GM19239 (cell line): ENCODE measurements around the gene TWNK.
"Not testable (repeated sequence)": the region's sequence is repeated elsewhere in the genome, so short reads cannot be mapped to it uniquely, and the experiment has no call there.

Experiments
- DNase-seq: peaks from one replicate; pipeline ENCODE4 v3.0.0; 2011; ENCODE audit warnings: low spot score; ENCODE audit not compliant: insufficient read length
- FAIRE-seq: peaks from 2 replicates; lab custom pipeline; 2011; peaks lifted over from hg19 to GRCh38; lab: Jason Lieb, UNC

TWNK gene

DNA sequence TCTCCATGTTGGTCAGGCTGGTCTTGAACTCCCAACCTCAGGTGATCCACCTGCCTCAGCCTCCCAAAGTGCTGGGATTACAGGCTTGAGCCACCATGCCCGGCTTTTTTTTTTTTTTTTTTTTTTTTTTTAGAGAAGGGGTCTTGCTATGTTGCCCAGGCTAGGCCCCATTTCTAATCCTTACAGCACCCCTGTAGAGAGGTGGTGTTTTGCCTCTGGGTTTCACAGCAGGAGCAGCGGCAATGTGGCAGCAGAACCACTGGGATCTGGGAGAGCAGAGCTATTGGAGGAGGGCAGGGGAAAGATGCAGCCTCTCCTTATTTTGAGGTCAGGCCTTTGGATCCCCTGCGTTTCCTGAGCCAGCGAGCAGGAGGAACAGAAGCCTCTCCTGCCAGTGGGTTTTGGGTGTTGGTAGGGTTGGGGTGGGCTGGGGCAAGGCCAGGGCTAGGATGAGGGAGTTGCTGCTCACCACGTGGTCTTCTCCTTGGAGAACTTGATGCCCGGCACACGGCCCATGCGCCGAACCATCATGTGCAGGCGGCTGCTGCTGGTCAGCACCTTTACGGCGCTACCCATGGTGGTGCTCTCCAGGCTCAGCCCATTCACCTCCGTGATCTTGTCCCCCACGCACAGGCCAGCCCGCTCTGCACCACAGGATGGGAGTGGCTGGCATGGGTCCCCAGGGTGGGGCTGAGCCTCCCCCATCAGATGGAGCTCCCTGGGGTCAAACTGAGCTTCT is 35.8 kb downstream of the TWNK start:
- no peak for FAIRE-seq

DNA sequence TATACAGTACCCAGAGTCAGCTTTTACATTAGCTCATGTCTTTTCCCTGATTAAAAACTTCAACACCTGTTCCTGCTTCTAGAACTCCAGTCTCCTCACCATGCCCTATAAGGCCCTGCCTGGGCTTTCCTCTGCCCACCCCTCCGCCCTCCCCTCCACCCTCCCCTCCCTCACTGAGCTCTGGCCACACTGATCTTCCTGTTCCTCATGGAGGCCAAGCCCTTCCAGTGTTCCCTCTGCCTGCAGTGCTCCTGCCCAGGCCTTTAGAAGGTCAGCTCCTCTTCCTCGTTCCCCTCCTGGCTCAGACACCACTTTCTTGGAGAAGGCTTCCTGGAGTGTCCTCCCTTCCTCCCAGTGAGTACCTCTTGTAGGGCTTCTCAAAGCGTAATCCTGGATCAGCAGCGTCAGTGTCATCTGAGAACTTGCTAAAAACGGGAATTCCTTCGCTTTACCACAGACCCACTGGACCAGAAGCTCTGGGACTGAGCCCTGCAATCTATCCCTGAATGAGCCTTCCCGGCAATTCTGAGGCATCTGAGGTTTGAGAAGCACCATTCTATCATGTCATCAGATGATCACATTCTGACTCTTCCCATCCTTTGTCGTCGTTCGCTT is 39.9 kb downstream of the TWNK start:
- FAIRE-seq (no peak), DNase-seq (no peak)

More for the DNA sequence above, 35.8 kb downstream of the TWNK start:
- no peak for DNase-seq

DNA sequence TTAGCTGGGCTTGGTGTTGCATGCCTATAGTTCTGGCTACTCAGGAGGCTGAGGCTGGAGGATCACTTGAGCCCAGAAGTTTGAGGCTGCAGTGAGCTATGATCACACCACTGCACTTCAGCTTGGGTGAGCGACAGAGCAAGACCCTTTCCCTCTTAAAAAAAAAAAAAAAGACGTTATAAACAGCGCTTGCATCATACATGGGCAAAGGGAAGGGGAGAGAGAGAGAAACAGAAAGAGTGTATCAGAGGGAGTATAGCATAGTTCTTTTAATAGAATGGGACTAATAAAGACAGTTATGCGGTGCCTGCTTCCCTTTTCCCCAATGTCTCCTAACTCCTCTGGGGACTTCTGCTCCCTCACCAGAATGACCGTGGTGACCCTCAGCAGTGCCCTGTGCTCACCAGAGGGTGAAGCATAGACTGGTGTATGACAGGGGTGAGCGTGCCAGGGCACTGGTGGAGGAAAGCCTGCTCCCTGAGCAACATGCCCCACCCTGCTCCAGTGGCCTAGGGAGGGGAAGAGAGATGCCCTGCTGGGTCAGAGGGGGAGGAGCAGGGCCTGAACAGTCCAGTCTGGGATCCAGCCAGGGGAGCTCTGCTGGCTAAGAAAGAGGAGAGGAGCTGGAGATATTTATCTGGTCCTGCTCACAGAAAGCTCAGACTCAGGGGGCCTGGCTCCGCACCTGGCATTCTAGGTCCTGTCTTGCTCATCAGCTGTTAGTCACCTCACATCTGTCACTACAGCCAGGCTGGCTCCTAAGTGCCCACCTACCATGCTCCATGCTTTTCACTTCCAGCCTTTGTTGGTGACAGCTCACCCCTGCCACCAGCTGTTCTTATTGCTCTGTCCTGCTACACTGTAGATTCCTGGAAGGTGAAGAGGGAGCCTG is 41.3 kb downstream of the TWNK start:
- DNase-seq = no peak
- FAIRE-seq = no peak

DNA sequence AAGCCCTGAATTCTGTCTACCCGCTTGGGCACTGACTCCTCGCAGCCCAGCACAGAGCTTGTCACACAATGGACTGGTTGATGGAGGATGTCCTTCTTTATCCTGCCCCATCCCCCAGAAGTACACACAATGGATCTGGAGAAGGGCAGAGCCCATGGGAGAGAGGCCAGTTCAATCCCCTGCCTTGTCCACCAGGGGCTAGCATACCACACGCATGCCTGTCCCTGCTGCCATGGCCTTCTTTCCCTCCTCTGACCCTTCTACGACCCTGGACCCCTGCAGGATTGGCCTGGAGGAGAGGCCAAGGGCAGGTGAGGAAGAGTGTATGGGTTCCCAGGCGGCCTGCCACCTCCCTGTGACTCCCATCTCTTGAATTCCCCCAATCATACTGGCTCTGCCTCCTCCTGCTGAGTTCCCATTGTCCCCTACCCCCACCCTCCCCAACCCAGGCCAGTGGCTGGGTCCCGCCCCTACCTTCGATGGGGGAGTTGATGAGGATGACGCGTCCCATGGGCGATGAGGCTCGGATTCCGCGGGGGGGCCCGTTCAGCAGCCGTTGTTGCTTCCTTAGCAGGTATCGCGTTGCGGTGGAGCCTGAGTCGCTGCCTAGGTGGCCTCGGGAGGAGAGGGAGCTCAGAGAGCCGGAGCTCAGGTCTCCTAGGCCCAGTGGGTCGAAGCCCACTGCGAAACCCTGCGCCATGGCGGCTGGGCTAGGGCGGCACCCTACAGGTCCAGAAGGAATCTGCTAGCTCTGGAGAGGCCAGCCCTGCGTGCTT is 42.4 kb downstream of the TWNK start:
- FAIRE-seq (no peak), DNase-seq (no peak)

DNA sequence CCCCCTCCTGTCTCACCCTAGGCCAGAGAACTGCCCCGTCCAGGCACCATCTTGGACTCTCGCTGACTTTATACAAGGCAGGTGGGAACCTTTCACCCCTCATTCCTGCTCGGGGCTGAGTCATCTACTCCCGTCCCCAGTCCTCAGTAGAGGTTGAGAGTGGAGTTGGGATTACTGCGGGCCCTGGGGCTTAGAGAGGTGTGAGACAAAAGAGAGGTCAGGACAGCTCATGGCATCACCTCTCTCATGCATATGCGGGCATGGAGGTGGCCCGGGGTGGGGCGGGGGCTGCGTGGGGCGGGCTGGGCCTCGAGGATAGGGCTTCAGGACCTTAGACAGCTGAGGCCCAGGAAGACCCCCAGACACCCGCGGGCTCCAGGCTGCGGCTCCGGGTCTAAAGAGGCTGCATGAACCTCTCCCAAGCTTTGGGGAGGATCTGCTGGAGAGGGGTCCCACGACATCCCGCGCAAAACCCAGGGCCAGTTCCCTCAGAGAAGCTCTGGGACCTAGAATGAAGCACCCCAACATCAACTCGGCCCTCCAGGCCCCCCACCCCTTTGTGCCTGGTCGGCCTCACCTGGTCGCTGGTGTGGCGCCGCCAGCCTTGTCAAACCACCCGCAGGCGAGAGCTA is 43.3 kb downstream of the TWNK start:
- FAIRE-seq (no peak), DNase-seq (no peak)

DNA sequence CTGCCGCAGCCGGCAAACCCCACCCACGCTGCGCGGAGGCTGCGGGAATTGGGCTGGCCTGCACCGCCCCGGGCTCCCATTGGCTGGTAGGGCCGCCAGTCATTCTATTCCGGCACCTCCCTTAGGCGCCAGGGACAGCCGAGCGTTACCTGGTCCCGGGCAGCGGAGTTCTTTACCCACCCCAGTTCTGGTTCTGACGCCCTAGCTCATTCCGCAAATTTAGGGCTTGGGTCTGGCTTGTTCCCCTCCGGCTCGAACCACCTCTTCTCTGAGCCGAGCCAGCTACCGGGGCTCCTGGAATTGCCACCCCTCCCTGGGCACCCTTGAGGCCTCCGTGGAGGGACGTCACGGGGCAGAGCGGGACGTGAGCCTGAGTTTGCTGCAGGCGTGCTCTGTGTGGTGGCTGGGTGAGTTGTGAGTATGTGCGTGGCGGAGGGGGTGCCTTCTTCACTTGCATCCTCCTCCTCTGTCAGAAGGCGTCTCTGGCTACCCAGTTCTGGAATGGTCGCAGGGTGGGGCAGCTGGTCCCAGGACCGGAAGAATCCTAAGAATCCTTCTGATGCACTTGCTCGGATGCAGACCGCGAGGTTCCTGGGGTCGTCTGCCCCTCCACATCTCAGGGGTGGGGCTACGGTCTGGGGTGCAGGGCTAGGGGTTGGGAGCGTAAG is 43.9 kb downstream of the TWNK start, which contains the start of the genes PDZD7 and SFXN3:
TSS of gene PDZD7 (minus strand) at position 2 of the 668 bp plus-strand sequence. CDS start 910 bp downstream, outside the sequence.
TSS of gene SFXN3 (plus strand) at position 107 of the 668 bp plus-strand sequence. CDS start 3,461 bp downstream, outside the sequence.
- peak; percentile 60 for FAIRE-seq
- DNase-seq = peak; percentile 97

DNA sequence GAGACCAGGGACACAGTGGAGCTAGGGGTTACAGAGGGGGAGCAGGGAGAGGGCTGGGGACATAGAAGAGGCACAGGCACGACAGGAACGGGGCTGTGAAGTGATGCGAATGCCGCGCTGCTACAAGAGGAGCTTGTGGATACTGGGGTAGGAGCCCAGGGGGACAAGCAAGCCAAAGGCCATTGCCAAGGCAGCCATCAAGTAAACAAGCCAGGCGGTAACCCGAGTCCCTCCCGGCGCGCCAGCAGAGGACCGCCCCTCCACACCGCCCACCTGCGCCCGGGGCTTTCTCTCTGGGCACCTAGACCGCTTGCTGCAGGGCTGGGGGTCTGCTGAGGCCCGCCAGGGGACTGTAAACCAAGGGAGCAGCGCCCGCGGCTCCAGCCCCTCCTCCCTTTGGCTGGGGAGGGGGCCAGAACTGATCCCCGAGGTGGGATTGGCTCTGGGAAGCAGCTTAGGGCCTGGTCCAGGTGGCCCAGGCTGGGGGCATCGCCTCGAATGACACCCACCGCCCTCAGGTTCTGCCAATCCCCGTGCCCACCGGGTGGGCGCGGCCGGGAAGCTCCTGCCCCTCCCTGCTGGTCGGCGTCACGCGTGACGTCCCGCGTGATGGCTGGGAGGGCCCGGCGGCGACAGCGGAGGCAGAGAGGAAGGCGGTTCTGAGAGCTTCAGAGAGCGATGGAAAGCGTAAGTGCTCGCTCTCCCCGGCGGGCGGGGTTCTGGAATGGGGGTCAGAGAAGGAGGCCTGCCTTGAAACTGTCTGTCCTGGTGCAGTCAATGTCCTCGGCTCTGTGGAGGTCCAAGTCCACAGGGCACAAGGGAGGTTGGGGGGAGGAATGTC is 44.7 kb downstream of the TWNK start:
- FAIRE-seq (no peak), DNase-seq (no peak)

DNA sequence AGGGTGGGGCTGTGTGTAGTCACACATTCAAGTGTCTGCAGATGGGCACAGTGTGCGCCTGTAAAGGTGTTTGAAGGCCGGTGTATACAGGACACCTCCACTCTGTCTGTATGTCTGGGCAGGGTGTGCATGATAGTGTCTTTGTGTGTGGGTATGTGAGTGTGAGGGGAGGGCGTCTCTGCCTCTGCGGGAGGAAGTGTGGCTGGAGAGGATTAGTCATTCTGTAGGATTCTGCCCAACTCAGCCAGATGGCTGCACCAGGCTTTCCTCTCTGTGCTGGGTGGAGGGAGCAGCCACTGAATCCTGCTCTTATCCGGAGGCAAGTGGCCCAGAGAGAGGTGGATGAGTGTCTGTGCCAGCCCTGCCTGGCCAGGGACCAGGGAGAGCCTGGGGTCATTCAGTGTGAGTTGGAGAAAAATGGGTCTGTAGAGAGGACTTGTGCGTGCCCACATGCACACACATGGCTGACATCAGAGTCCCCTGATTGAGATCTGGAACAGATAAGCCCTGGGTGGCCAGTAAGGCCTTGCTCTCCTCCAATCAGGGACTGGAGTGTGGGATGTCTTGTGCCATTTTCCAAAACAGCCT is 45.4 kb downstream of the TWNK start:
- no peak for FAIRE-seq
- DNase-seq = no peak

DNA sequence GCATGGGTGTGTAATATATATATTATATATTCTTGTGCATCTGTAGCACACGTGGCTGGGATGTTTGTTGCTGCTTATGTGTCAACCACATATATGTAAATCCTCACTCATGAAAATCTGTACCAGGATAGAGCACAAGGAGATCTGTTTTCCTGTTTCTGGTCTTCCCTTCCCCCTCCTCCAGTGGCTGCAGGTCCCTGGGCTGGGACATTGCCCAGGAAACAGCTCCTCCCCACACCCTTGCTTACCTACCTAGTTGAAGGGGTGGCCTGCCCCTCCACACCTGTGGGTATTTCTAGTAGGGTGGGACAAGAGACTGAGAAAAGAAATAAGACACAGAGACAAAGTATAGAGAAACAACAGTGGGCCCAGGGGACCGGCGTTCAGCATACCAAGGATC is 45.9 kb downstream of the TWNK start:
- no peak for DNase-seq
- FAIRE-seq = no peak

DNA sequence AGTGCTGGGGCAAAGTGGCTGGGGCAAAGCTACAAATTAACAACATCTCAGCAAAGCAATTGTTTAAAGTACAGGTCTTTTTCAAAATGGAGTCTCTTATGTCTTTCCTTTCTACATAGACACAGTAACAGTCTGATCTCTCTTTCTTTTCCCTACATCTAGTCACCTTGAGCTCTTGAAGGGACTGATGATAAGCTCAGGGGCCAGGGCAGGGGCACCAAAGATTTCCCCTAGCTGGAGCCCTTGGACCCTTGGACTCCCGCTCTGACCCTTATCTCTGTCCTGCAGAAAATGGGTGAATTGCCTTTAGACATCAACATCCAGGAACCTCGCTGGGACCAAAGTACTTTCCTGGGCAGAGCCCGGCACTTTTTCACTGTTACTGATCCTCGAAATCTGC is 47.1 kb downstream of the TWNK start:
- FAIRE-seq, DNase-seq: not testable (repeated sequence)

DNA sequence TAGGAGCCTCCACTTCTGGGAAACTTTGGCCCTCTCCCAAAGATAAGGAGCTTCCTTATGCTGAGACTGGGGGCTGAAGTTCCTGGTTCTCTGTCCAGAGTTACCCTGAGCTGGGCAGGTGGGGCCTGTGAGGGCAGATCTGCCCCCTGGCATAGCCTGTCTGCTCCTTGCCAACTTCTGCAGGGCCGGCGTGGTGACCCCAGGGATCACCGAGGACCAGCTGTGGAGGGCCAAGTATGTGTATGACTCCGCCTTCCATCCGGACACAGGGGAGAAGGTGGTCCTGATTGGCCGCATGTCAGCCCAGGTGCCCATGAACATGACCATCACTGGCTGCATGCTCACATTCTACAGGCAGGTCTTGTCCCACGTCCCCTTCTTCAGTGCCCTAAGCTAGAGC is 48.0 kb downstream of the TWNK start:
- DNase-seq = no peak
- FAIRE-seq = no peak

DNA sequence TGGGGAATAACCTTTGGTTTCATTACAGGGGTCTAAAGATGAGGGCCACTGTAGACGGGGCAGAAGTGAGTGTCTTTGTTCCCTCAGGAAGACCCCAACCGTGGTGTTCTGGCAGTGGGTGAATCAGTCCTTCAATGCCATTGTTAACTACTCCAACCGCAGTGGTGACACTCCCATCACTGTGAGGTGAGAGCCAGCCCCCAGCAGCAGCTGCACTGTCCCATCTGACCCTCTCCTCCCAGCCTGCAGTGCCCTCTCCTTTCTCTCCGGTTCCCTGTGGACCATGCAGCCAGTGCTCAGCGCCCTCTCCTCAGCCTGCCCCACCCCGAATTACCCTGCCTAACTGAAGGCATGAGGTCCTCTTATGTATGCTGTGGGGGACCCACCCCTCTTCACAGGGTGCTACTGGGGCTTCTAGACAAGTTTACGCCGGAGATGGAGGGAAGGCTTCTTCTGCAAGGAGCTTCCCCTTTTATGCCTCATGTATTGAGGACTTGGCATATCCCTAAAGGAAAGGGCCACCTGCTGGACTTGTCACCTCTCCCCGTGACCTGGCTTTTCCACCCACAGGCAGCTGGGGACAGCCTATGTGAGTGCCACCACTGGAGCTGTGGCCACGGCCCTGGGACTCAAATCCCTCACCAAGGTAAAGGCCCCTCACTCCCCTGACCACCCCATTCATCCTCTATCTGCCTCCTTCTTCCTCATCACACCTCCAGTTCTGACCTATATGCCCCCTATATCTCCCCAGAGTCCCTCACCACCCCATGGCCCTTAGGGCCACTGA is 48.8 kb downstream of the TWNK start:
- FAIRE-seq = no peak

DNA sequence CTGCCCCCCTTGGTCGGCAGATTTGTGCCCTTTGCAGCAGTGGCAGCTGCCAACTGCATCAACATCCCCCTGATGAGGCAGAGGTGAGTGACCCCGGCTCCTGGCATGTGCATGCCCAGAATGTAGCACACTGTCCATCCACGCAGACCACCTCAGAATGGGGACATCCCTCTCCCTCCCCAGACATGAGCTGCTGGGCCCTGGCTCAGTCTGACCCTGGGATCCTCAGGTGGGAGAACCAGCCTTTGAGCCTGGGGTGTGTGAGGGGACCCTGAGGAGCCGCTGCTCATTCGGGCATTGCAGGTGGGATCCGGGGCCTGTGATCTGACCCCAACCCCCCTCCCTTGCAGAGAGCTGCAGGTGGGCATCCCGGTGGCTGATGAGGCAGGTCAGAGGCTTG is 49.4 kb downstream of the TWNK start:
- no peak for DNase-seq
- FAIRE-seq = no peak

More for the DNA sequence above, 48.8 kb downstream of the TWNK start:
- DNase-seq = no peak

DNA sequence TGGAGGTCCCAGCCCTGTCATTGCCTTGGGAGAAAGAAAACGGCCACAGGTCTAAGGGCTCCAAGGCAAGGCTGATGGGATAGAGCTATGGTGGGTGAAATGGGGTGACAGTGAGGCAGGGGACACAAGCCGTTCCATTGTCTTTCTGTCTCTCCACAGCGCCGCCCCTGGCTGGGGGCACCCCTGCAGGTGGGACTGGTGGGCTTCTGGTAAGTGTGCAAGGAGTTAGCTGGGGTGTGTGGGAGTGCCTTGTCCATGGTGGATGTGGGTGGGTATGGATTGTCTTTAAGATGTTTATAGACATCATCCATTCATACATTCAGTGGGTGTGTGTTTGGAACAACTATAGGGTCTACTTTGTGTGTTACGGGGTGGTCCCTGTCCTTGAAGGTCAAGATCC is 51.1 kb downstream of the TWNK start:
- FAIRE-seq (no peak), DNase-seq (no peak)

DNA sequence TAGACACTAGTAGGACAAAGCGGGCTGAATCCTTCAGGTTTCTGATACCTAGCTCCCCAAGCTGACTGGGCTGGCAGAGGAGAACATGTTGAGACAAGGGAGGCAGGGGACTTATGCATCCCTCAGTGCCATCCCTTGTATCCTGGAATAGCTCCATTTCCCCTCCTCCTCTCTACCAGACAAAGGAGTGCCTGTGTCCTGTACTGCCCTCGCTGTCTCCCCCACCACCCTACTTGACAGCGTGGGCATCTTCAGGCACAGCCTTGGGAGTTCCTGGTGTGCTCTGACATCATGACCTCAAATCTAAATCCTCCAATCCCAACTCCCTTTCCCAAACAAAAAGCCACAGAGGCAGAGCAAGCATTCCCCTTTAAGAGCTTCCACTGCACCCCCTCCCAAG is 52.7 kb downstream of the TWNK start:
- FAIRE-seq = no peak
- DNase-seq = no peak

DNA sequence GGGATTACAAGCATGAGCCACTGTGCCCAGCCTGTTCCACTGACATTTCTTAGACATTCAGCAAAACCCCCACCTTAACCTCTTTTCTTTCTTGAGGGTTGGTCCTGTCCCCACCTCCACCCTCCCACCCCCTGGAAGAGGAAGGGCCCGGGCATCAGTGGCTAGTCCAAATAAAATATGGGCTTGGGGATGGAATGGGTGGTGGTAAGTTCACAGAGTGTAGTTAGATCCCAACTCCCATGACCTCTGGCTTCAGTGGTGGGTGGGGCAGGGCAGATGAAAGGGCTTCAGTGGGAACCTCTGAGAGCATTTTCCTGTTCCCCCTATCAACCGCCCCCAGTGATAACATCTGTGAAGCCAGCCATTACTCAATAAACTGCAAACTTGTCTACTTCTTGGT is 53.5 kb downstream of the TWNK start:
- no peak for DNase-seq
- no peak for FAIRE-seq

DNA sequence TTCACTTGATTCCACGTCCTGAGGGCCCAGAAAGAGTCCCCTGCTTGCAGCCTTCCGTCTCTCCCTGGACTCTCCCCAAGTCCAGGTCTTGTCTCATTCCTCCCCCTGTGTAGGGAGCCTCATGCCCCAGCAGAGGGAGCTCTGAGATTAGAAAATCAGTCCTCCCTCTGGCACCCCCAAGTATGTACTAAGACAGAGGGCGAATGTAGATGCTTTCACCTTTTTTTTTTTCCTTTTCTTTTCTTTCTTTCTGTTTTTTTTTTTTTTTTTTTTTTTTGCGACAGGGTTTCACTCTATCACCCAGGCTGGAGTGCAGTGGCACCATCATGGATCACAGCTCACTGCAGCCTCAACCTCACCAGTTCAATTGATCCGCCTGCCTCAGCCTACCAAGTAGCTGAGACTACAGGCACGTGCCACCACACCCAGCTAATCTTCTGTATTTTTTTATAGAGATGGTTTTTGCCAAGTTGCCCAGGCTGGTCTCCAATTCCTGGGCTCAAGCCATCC is 54.0 kb downstream of the TWNK start:
- FAIRE-seq = peak; percentile 88
- peak; percentile 78 for DNase-seq
